H9 (cell line): ENCODE measurements around the gene CD28. TPM values are rescaled to one million over a fixed set of nuclear protein-coding genes. Genes with fewer than 3 reads are reported as not detected.

Experiments used
- DNase-seq: peaks from one replicate; pipeline ENCODE4 v3.0.0-alpha.2; 2017
- H2AFZ ChIP-seq: one replicate; pipeline ENCODE4 v1.6.1; 2013; ENCODE audit warnings: mild to moderate bottlenecking, low read length, control low read depth, moderate library complexity
- H2AK5ac ChIP-seq: 2 replicates; pipeline ENCODE4 v1.6.1; 2013; ENCODE audit warnings: low read length, control low read depth, mixed read lengths; ENCODE audit not compliant: insufficient read length
- H2BK120ac ChIP-seq: one replicate; pipeline ENCODE4 v1.6.1; 2013; ENCODE audit warnings: low read depth, mild to moderate bottlenecking, low read length, control low read depth, inconsistent platforms; ENCODE audit not compliant: poor library complexity, severe bottlenecking
- H2BK12ac ChIP-seq: 2 replicates; pipeline ENCODE4 v1.6.1; 2013; ENCODE audit warnings: low read length, control low read depth, mixed read lengths, low read depth; ENCODE audit not compliant: insufficient read length
- H2BK15ac ChIP-seq: 2 replicates; pipeline ENCODE4 v1.6.1; 2013; ENCODE audit warnings: low read depth, low read length, control low read depth
- H2BK20ac ChIP-seq: one replicate; pipeline ENCODE4 v1.6.1; 2013; ENCODE audit warnings: low read depth, mild to moderate bottlenecking, low read length, control low read depth, inconsistent platforms; ENCODE audit not compliant: poor library complexity, severe bottlenecking
- H2BK5ac ChIP-seq: 2 replicates; pipeline ENCODE4 v1.6.1; 2013; ENCODE audit warnings: low read length, control low read depth, mixed read lengths; ENCODE audit not compliant: insufficient read length
- H3K14ac ChIP-seq: 2 replicates; pipeline ENCODE4 v1.6.1; 2013; ENCODE audit warnings: low read length, control low read depth; ENCODE audit not compliant: insufficient read depth
- H3K18ac ChIP-seq: 2 replicates; pipeline ENCODE4 v1.6.1; 2013; ENCODE audit warnings: low read depth, mild to moderate bottlenecking, mixed read lengths, low read length, control low read depth; ENCODE audit not compliant: insufficient read length
- H3K23ac ChIP-seq: 2 replicates; pipeline ENCODE4 v1.6.1; 2013; ENCODE audit warnings: low read length, control low read depth, mixed read lengths, low read depth; ENCODE audit not compliant: insufficient read length
- H3K23me2 ChIP-seq: 2 replicates; pipeline ENCODE4 v1.6.1; 2013; ENCODE audit warnings: low read depth, mild to moderate bottlenecking, mixed read lengths, low read length, control low read depth; ENCODE audit not compliant: insufficient read length, poor library complexity, severe bottlenecking
- H3K27ac ChIP-seq: 2 replicates; pipeline ENCODE4 v1.5.1; 2013; ENCODE audit warnings: low read length, control low read depth, mixed read lengths, low read depth; ENCODE audit not compliant: insufficient read length
- H3K27me3 ChIP-seq: 2 replicates; pipeline ENCODE4 v1.6.1; 2013; ENCODE audit warnings: low read length, control low read depth, inconsistent platforms; ENCODE audit not compliant: insufficient read depth
- H3K4ac ChIP-seq: 2 replicates; pipeline ENCODE4 v1.6.1; 2013; ENCODE audit warnings: low read depth, mild to moderate bottlenecking, control low read depth, inconsistent platforms, low read length, moderate library complexity
- H3K4me1 ChIP-seq: 2 replicates; pipeline ENCODE4 v1.6.1; 2013; ENCODE audit warnings: low read length, control low read depth, inconsistent platforms; ENCODE audit not compliant: insufficient read depth
- H3K4me2 ChIP-seq: 2 replicates; pipeline ENCODE4 v1.6.1; 2013; ENCODE audit warnings: low read length, control low read depth, mixed read lengths; ENCODE audit not compliant: insufficient read length, insufficient read depth
- H3K56ac ChIP-seq: 2 replicates; pipeline ENCODE4 v1.6.1; 2013; ENCODE audit warnings: low read depth, mild to moderate bottlenecking, mixed read lengths, low read length, control low read depth; ENCODE audit not compliant: insufficient read length
- H3K79me1 ChIP-seq: 2 replicates; pipeline ENCODE4 v1.6.1; 2013; ENCODE audit warnings: low read depth, mild to moderate bottlenecking, moderate library complexity, low read length, control low read depth, inconsistent platforms; ENCODE audit not compliant: insufficient read depth, poor library complexity, severe bottlenecking
- H3K79me2 ChIP-seq: 2 replicates; pipeline ENCODE4 v1.6.1; 2013; ENCODE audit warnings: low read length, control low read depth, inconsistent platforms; ENCODE audit not compliant: insufficient read depth
- H3K9ac ChIP-seq: 2 replicates; pipeline ENCODE4 v1.6.1; 2013; ENCODE audit warnings: low read length, control low read depth, mixed read lengths; ENCODE audit not compliant: insufficient read length; ENCODE audit errors: extremely low read depth
- H3K9me3 ChIP-seq: one replicate; pipeline ENCODE4 v1.6.1; 2013; ENCODE audit warnings: low read depth, low read length, inconsistent platforms; ENCODE audit not compliant: control insufficient read depth
- H3T11ph ChIP-seq: one replicate; pipeline ENCODE4 v1.6.1; 2013; ENCODE audit warnings: mild to moderate bottlenecking, low read length, control low read depth, inconsistent platforms
- H4K20me1 ChIP-seq: one replicate; pipeline ENCODE4 v1.6.1; 2013; ENCODE audit not compliant: control insufficient read depth, insufficient read length, insufficient read depth
- H4K5ac ChIP-seq: 2 replicates; pipeline ENCODE4 v1.6.1; 2013; ENCODE audit warnings: low read depth, mild to moderate bottlenecking, mixed read lengths, low read length, control low read depth; ENCODE audit not compliant: insufficient read length
- H4K8ac ChIP-seq: replicated peaks from 2 replicates; pipeline ENCODE4 v1.6.1; 2013; ENCODE audit warnings: low read length, control low read depth, mixed read lengths, low read depth; ENCODE audit not compliant: insufficient read length
- H4K91ac ChIP-seq: 2 replicates; pipeline ENCODE4 v1.6.1; 2013; ENCODE audit warnings: low read depth, mild to moderate bottlenecking, moderate library complexity, mixed read lengths, low read length, control low read depth; ENCODE audit not compliant: insufficient read length
- H3K27ac Mint-ChIP-seq, 3 experiments: 2 replicates in 2 of 3; 3 replicates in 1 of 3; pipeline ENCODE4 v1.8.0; 2020 to 2021; ENCODE audit warnings: mixed read lengths in 3 of 3, mild to moderate bottlenecking in 1 of 3, moderate library complexity in 1 of 3
- H3K27me3 Mint-ChIP-seq: 2 replicates; pipeline ENCODE4 v1.8.0; 2021; ENCODE audit warnings: low read depth, mild to moderate bottlenecking, moderate library complexity, mixed read lengths
- H3K36me3 Mint-ChIP-seq, 3 experiments: 2 replicates in 2 of 3; 3 replicates in 1 of 3; pipeline ENCODE4 v1.8.0; 2020 to 2021; ENCODE audit warnings: low read depth in 3 of 3, mixed read lengths in 3 of 3; ENCODE audit not compliant: insufficient read depth in 1 of 3
- H3K4me1 Mint-ChIP-seq, 2 experiments: 2 replicates each; pipeline ENCODE4 v1.8.0; 2020; ENCODE audit warnings: mixed read lengths in 2 of 2
- H3K4me3 Mint-ChIP-seq, 2 experiments: 2 replicates in 1 of 2; 3 replicates in 1 of 2; pipeline ENCODE4 v1.8.0; 2020 to 2021; ENCODE audit warnings: mild to moderate bottlenecking in 2 of 2, mixed read lengths in 2 of 2, moderate library complexity in 1 of 2
- H3K9me3 Mint-ChIP-seq, 2 experiments: 2 replicates in 1 of 2; 3 replicates in 1 of 2; pipeline ENCODE4 v1.8.0; 2020; ENCODE audit warnings: mild to moderate bottlenecking in 2 of 2, mixed read lengths in 2 of 2, moderate library complexity in 1 of 2
- CTCF ChIP-seq: fragments of 200-600 bp; sonication (generic); conservative IDR thresholded peaks from 3 replicates; pipeline ENCODE4 v1.8.0; 2021; ENCODE audit warnings: antibody characterized with exemption, mild to moderate bottlenecking
- WGBS: extraction: QIAGEN DNeasy Blood & Tissue Kit; methylation state at CpG from one replicate; pipeline ENCODE4 v1.1.7; 2013; ENCODE audit warnings: missing lambda C conversion rate, low lambda C conversion rate, mixed read lengths; ENCODE audit not compliant: insufficient read length; ENCODE audit errors: extremely low coverage; 5-methylcytosine and 5-hydroxymethylcytosine counted together
- total RNA-seq: library from RNA; stranded (reverse); gene quantifications from 2 replicates; pipeline ENCODE4 v1.2.1, GENCODE V29; 2021

Gene CD28
- total RNA-seq, 1 experiment from 2014 or later = not detected

DNA sequence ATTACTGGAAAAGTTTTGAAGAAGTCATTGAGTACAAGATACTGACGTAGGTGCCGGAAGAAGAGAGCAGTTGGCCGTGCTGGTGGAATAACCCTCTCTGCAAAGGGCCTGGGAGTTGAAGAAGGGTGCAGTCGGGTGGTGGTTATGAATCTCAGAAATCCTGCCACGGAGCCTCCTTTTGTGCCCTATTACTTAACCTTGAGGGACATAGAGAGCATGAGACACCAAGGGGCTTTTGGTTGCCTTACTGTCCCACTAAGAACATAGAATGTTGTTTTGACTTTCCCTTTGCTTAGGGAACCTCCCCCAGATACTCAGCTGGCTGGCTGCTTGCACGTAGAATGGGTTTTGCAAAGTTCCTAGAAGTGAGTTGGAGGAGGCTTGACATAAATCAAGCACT, 1.3 kb upstream of the CD28 start:
- Histone ChIP-seq H3K14ac (no peak overlapping the region), H4K8ac (no peak overlapping the region), H3T11ph (no peak overlapping the region), H3K56ac (no peak overlapping the region), H3K27ac (no peak overlapping the region), H4K5ac (no peak overlapping the region), H2AK5ac (no peak overlapping the region), H3K27me3 (no peaks in the 10 kb centered on the region), H2BK120ac (no peak overlapping the region), H2BK5ac (no peak overlapping the region), H3K4me1 (no peaks in the 10 kb centered on the region), H4K20me1 (no peaks in the 10 kb centered on the region), H3K79me2 (no peaks in the 10 kb centered on the region), H3K4ac (no peak overlapping the region), H3K79me1 (no peaks in the 10 kb centered on the region), H2AFZ (no peak overlapping the region), H3K23ac (no peak overlapping the region), H3K9me3 (no peaks in the 10 kb centered on the region), H2BK15ac (no peak overlapping the region), H2BK20ac (no peak overlapping the region), H3K9ac (no peak overlapping the region), H3K4me2 (no peak overlapping the region), H2BK12ac (no peak overlapping the region), H4K91ac (no peak overlapping the region), H3K18ac (no peak overlapping the region), H3K23me2 (no peaks in the 10 kb centered on the region)
- Mint-ChIP-seq H3K27me3 (no peaks in the 10 kb centered on the region; the same call in 1 of the 2 replicates), H3K4me1 (no peaks in the 10 kb centered on the region), H3K9me3 (peaks cover 0 to 3% of the 10 kb centered on the region in 2 experiments; a peak in 3 of 5 replicates), H3K4me3 (no peak overlapping the region), H3K36me3 (no peaks in the 10 kb centered on the region), H3K27ac (no peak overlapping the region)
- WGBS = no CpG with 5 or more reads among the region's 6 CpGs
- DNase-seq = no peak
- TF ChIP-seq CTCF = no peak
